ENCODE data around the gene DUSP12.
"Not testable (repeated sequence)": the region's sequence is repeated elsewhere in the genome, so short reads cannot be mapped to it uniquely, and the experiment has no call there.

The DUSP12 gene

GRCh38 chr1:161768461-161768860 lies 18.9 kb downstream of the DUSP12 start:
- TF ChIP-seq CTCF (conservative IDR thresholded peaks at IDR 0.05): no peak
- H3K27ac ChIP-seq: no peak overlapping the region

- TF ChIP-seq CTCF (conservative IDR thresholded peaks at IDR 0.05): no peak
- H3K27ac ChIP-seq: no peak overlapping the region
These were observed 19.5 kb downstream of the DUSP12 start for GRCh38 chr1:161768986-161769672.

- H3K27ac ChIP-seq: not testable (repeated sequence)
These were observed 20.1 kb downstream of the DUSP12 start for GRCh38 chr1:161769673-161770045.

- no peak overlapping the region for H3K27ac ChIP-seq
- no peak for TF ChIP-seq CTCF (conservative IDR thresholded peaks at IDR 0.05)
These were observed 20.7 kb downstream of the DUSP12 start for GRCh38 chr1:161770250-161770649.

GRCh38 chr1:161771161-161771560 lies 21.6 kb downstream of the DUSP12 start:
- H3K27ac ChIP-seq: no peak overlapping the region
- TF ChIP-seq CTCF (conservative IDR thresholded peaks at IDR 0.05): no peak

- no peak overlapping the region for H3K27ac ChIP-seq
- TF ChIP-seq CTCF (conservative IDR thresholded peaks at IDR 0.05): no peak
These were observed 22.4 kb downstream of the DUSP12 start for GRCh38 chr1:161771973-161772372.

- no peak overlapping the region for H3K27ac ChIP-seq
- no peak for TF ChIP-seq CTCF (conservative IDR thresholded peaks at IDR 0.05)
These were observed 22.8 kb downstream of the DUSP12 start for GRCh38 chr1:161772397-161772796.

- TF ChIP-seq CTCF (conservative IDR thresholded peaks at IDR 0.05): no peak
- H3K27ac ChIP-seq: no peak overlapping the region
These were observed 24.2 kb downstream of the DUSP12 start for GRCh38 chr1:161773791-161774190.

Data from VCaP (cell line).